ENCODE measurements around the gene LOXL3.

GRCh38 chr2:74538881-74539339 is 14.8 kb downstream of the LOXL3 start:
- TF ChIP-seq ZNF274 (IDR thresholded peaks at IDR 0.05; ENCODE audit: low read depth, low read length) (no peak), YY1 (IDR thresholded peaks at IDR 0.05; ENCODE audit: insufficient read depth, insufficient read length) (no peak), SUZ12 (IDR thresholded peaks at IDR 0.05; ENCODE audit: extremely low read depth, insufficient read depth, insufficient read length) (no peak)

Measured in NT2/D1 (cell line).